Measurements from ENCODE around the gene ELANE. TPM values are rescaled to one million over a fixed set of nuclear protein-coding genes. Genes with fewer than 3 reads are reported as not detected.
"Not testable (repeated sequence)": the region's sequence is repeated elsewhere in the genome, so short reads cannot be mapped to it uniquely, and the experiment has no call there.

ELANE gene
- total RNA-seq, 2 experiments from 2014 or later, result not detected

DNA sequence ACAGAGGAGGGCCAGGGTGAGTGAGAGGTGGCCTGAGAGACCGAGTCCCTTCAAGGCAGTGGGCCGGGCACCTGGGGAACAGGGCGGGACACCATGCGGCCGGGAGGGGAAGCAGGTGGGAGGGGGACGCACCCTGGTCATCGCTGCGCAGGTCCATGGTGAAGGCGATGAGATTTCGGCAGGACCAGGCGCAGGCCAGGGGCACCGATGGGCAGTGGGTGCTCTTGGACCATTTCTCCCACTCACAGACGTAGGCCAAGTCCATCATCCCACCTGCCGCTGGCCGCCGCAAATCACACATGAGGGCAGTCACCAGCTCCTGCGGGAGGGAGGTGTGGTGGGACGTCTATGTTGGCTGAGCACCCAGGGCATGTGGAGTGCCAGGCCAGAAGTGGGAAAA, 38.7 kb downstream of the ELANE start:
- no TSS peak for BruUV-seq (replicated peaks)
- intact Hi-C loops (cut with micrococcal nuclease; ENCODE audit: unreplicated experiment), result no loop called here
- ChIA-PET CTCF (ENCODE audit: unreplicated experiment) (no interaction called here), POLR2A (no interaction called here)
- H3K9me2 ChIP-seq (ENCODE audit: insufficient read depth, low read length), result no peaks in the 10 kb centered on the region
- no peaks in the 10 kb centered on the region for H4K20me1 ChIP-seq (ENCODE audit: insufficient read depth, low read length)
- peaks cover 21% of the 10 kb centered on the region; the same call in 1 of the 2 replicates for H3K36me3 ChIP-seq (ENCODE audit: insufficient read depth, low read length)
- no peak overlapping the region for H2AFZ ChIP-seq (ENCODE audit: low read length)
- no peak overlapping the region for H3K4me2 ChIP-seq (ENCODE audit: low read length)
- H3K9me3 ChIP-seq (ENCODE audit: low read length), result no peaks in the 10 kb centered on the region
- no peak overlapping the region for H3K27ac ChIP-seq (ENCODE audit: low read depth, low read length, poor library complexity, severe bottlenecking)
- TF ChIP-seq, protein P1, sequence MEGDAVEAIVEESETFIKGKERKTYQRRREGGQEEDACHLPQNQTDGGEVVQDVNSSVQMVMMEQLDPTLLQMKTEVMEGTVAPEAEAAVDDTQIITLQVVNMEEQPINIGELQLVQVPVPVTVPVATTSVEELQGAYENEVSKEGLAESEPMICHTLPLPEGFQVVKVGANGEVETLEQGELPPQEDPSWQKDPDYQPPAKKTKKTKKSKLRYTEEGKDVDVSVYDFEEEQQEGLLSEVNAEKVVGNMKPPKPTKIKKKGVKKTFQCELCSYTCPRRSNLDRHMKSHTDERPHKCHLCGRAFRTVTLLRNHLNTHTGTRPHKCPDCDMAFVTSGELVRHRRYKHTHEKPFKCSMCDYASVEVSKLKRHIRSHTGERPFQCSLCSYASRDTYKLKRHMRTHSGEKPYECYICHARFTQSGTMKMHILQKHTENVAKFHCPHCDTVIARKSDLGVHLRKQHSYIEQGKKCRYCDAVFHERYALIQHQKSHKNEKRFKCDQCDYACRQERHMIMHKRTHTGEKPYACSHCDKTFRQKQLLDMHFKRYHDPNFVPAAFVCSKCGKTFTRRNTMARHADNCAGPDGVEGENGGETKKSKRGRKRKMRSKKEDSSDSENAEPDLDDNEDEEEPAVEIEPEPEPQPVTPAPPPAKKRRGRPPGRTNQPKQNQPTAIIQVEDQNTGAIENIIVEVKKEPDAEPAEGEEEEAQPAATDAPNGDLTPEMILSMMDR (conservative IDR thresholded peaks at IDR 0.05; ENCODE audit: low read length), result no peak
- no peak for TF ChIP-seq EZH2phosphoT487 (IDR thresholded peaks at IDR 0.05; ENCODE audit: borderline replicate concordance, low read depth, low read length)
- no peak for DNase-seq (ENCODE audit: low spot score)
- no peak overlapping the region for H3K4me3 ChIP-seq (ENCODE audit: low read depth, low read length, poor library complexity, severe bottlenecking)
- H3K79me2 ChIP-seq (ENCODE audit: insufficient read depth, low read depth, low read length), result 0 out of 2 replicates have a peak, but pooled peaks cover 5% of the 10 kb centered on the region
- H3K4me1 ChIP-seq (ENCODE audit: insufficient read depth, low read length, poor library complexity, severe bottlenecking), result peaks cover 5% of the 10 kb centered on the region

DNA sequence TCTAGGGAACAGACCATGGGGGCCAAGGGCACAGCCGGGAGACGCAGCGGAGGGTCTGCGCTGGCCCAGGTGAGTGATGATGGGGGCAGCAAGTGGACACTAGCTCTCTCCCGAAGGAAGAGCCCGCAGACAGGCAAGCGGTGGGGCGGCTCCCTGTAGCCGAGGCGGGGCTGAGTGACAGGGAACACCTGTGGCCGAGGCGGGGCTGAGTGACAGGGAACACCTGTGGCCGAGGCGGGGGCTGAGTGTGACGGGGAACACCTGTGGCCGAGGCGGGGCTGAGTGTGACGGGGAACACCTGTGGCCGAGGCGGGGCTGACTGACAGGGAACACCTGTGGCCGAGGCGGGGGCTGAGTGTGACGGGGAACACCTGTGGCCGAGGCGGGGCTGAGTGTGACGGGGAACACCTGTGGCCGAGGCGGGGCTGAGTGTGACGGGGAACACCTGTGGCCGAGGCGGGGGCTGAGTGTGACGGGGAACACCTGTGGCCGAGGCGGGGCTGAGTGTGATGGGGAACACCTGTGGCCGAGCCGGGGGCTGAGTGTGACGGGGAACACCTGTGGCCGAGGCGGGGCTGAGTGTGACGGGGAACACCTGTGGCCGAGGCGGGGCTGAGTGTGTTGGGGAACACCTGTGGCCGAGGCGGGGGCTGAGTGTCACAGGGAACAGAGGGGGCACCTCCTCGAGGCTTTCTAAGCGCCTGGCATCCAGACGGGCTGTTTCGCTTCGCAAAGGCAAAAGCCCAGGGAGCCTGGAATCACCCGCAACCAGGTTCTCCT, 39.5 kb downstream of the ELANE start:
- CTCF ChIA-PET (ENCODE audit: unreplicated experiment); POLR2A ChIA-PET; H3K9me3 ChIP-seq (ENCODE audit: low read length); H3K9me2 ChIP-seq (ENCODE audit: insufficient read depth, low read length); DNase-seq (ENCODE audit: low spot score); H3K79me2 ChIP-seq (ENCODE audit: insufficient read depth, low read depth, low read length); H4K20me1 ChIP-seq (ENCODE audit: insufficient read depth, low read length); H3K4me1 ChIP-seq (ENCODE audit: insufficient read depth, low read length, poor library complexity, severe bottlenecking); H2AFZ ChIP-seq (ENCODE audit: low read length); BruUV-seq (replicated peaks): not testable (repeated sequence)
- Histone ChIP-seq H3K4me3 (ENCODE audit: low read depth, low read length, poor library complexity, severe bottlenecking) (peak overlapping the region; percentile 91), H3K36me3 (ENCODE audit: insufficient read depth, low read length) (peaks cover 18% of the 10 kb centered on the region; the same call in 1 of the 2 replicates), H3K27ac (ENCODE audit: low read depth, low read length, poor library complexity, severe bottlenecking) (peak overlapping the region; percentile 38), H3K4me2 (ENCODE audit: low read length) (peak overlapping the region; percentile 62)
- intact Hi-C loops (cut with micrococcal nuclease; ENCODE audit: unreplicated experiment), result loop anchor here (2.0 kb wide), 2 partner anchors 15 to 19 kb away; no protein-coding TSS in a partner anchor

DNA sequence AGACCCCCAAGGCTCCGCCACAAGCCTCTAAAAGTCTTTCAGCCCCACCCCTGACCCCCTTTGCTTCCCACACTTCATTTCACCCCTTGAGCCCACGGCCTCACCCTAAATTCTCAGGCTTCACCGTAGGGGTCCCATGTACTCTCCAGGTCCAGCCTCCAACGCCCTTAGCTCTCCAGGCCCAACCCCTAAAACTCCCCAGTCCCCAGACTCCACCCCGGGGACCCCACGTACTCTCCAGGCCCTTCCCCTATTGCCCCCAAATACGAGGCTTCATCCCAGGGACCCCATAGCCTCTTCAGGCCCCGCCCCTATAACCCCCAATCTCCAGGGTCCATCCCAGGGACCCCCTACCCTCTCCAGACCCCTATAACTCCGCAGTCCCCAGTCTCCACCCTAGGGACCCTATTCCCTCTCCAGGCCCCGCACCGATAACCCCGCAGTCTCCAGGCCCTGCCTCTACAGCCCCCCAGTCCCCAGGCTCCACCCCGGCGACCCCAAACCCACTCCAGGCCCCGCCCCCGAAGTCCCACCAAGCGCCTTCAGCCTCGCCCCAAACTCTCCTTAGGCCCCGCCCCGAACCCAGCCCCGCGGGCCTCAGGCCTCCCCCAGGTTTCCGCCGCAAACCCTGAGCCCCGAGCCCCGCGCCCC, 40.3 kb downstream of the ELANE start:
- peak overlapping the region; percentile 62 for H3K4me2 ChIP-seq (ENCODE audit: low read length)
- CTCF ChIA-PET (ENCODE audit: unreplicated experiment), result no interaction called here
- H2AFZ ChIP-seq (ENCODE audit: low read length), result no peak overlapping the region
- intact Hi-C loops (cut with micrococcal nuclease; ENCODE audit: unreplicated experiment), result loop anchor here (2.0 kb wide), 2 partner anchors 14 to 20 kb away; no protein-coding TSS in a partner anchor
- no peaks in the 10 kb centered on the region for H4K20me1 ChIP-seq (ENCODE audit: insufficient read depth, low read length)
- DNase-seq (ENCODE audit: low spot score), result peak; percentile 36
- 0 out of 2 replicates have a peak, but pooled peaks cover 5% of the 10 kb centered on the region for H3K79me2 ChIP-seq (ENCODE audit: insufficient read depth, low read depth, low read length)
- no peaks in the 10 kb centered on the region for H3K9me3 ChIP-seq (ENCODE audit: low read length)
- no peaks in the 10 kb centered on the region for H3K9me2 ChIP-seq (ENCODE audit: insufficient read depth, low read length)
- TF ChIP-seq EZH2phosphoT487 (IDR thresholded peaks at IDR 0.05; ENCODE audit: borderline replicate concordance, low read depth, low read length), result no peak
- TF ChIP-seq, protein P1 (conservative IDR thresholded peaks at IDR 0.05; ENCODE audit: low read length), result no peak
- H3K4me1 ChIP-seq (ENCODE audit: insufficient read depth, low read length, poor library complexity, severe bottlenecking), result peaks cover 5% of the 10 kb centered on the region
- H3K4me3 ChIP-seq (ENCODE audit: low read depth, low read length, poor library complexity, severe bottlenecking), result peak overlapping the region; percentile 91
- POLR2A ChIA-PET, result interaction anchor here (1.1 to 1.5 kb wide), 2 partner anchors 10 to 15 kb away, joined by 3 read pairs; no protein-coding TSS in a partner anchor
- no TSS peak for BruUV-seq (replicated peaks)
- peak overlapping the region; percentile 38 for H3K27ac ChIP-seq (ENCODE audit: low read depth, low read length, poor library complexity, severe bottlenecking)
- peaks cover 11% of the 10 kb centered on the region; the same call in 1 of the 2 replicates for H3K36me3 ChIP-seq (ENCODE audit: insufficient read depth, low read length)

Measured in OCI-LY7 (cell line).